Measurements from ENCODE around the gene L2HGDH. TPM values are rescaled to one million over a fixed set of nuclear protein-coding genes. Genes with fewer than 3 reads are reported as not detected.

The L2HGDH gene
- total RNA-seq, 1 donor from 2014 or later, result 5.2 TPM

- H3K4me2 ChIP-seq (ENCODE audit: low read length), result no peak overlapping the region
- H3K36me3 ChIP-seq (ENCODE audit: insufficient read depth, low read length), result no peaks in the 10 kb centered on the region
- Mint-ChIP-seq H3K36me3 (ENCODE audit: low read depth, unreplicated experiment) (no peaks in the 10 kb centered on the region), H3K4me1 (ENCODE audit: low read depth, unreplicated experiment) (no peaks in the 10 kb centered on the region), H3K9me3 (ENCODE audit: unreplicated experiment) (no peaks in the 10 kb centered on the region), H3K27me3 (ENCODE audit: low read depth, unreplicated experiment) (no peaks in the 10 kb centered on the region), H3K27ac (ENCODE audit: unreplicated experiment) (no peak overlapping the region), H3K4me3 (ENCODE audit: unreplicated experiment) (no peak overlapping the region)
- no peaks in the 10 kb centered on the region for H3K27me3 ChIP-seq (ENCODE audit: insufficient read depth, low read length)
- no peaks in the 10 kb centered on the region for H3K4me1 ChIP-seq (ENCODE audit: insufficient read depth, low read length)
- FAIRE-seq (no peak), DNase-seq (ENCODE audit: low read depth) (no peak)
- H3K27ac ChIP-seq (ENCODE audit: low read depth, low read length), result no peak overlapping the region
- H4K20me1 ChIP-seq (ENCODE audit: insufficient read depth, low read length), result no peaks in the 10 kb centered on the region
- H3K9ac ChIP-seq (ENCODE audit: low read length), result no peak overlapping the region
- TF ChIP-seq CTCF (IDR thresholded peaks at IDR 0.05; ENCODE audit: insufficient read depth, low read depth, low read length) (no peak), EZH2 (IDR thresholded peaks at IDR 0.05; ENCODE audit: insufficient read depth, low read length) (no peak)
- no peak overlapping the region for H3K4me3 ChIP-seq (ENCODE audit: insufficient read depth, low read depth, low read length)
- H2AFZ ChIP-seq (ENCODE audit: low read depth, low read length), result no peak overlapping the region
- no peaks in the 10 kb centered on the region for H3K9me3 ChIP-seq (ENCODE audit: insufficient read depth, low read depth, low read length)
- H3K79me2 ChIP-seq (ENCODE audit: insufficient read depth, low read length), result no peaks in the 10 kb centered on the region
These were observed 47.0 kb downstream of the L2HGDH start for GRCh38 chr14:50265029-50265428.

GRCh38 chr14:50263321-50263720 lies 48.7 kb downstream of the L2HGDH start:
- no peaks in the 10 kb centered on the region for H3K4me1 ChIP-seq (ENCODE audit: insufficient read depth, low read length)
- H3K9ac ChIP-seq (ENCODE audit: low read length), result no peak overlapping the region
- no peaks in the 10 kb centered on the region for H3K36me3 ChIP-seq (ENCODE audit: insufficient read depth, low read length)
- DNase-seq (ENCODE audit: low read depth) (no peak), FAIRE-seq (no peak)
- no peak overlapping the region for H2AFZ ChIP-seq (ENCODE audit: low read depth, low read length)
- H4K20me1 ChIP-seq (ENCODE audit: insufficient read depth, low read length), result no peaks in the 10 kb centered on the region
- H3K27ac ChIP-seq (ENCODE audit: low read depth, low read length), result no peak overlapping the region
- H3K4me2 ChIP-seq (ENCODE audit: low read length), result no peak overlapping the region
- Mint-ChIP-seq H3K4me1 (ENCODE audit: low read depth, unreplicated experiment) (no peaks in the 10 kb centered on the region), H3K27me3 (ENCODE audit: low read depth, unreplicated experiment) (no peaks in the 10 kb centered on the region), H3K36me3 (ENCODE audit: low read depth, unreplicated experiment) (no peaks in the 10 kb centered on the region), H3K27ac (ENCODE audit: unreplicated experiment) (no peak overlapping the region), H3K9me3 (ENCODE audit: unreplicated experiment) (no peaks in the 10 kb centered on the region), H3K4me3 (ENCODE audit: unreplicated experiment) (no peak overlapping the region)
- H3K4me3 ChIP-seq (ENCODE audit: insufficient read depth, low read depth, low read length), result no peak overlapping the region
- H3K27me3 ChIP-seq (ENCODE audit: insufficient read depth, low read length), result no peaks in the 10 kb centered on the region
- H3K79me2 ChIP-seq (ENCODE audit: insufficient read depth, low read length), result no peaks in the 10 kb centered on the region
- H3K9me3 ChIP-seq (ENCODE audit: insufficient read depth, low read depth, low read length), result no peaks in the 10 kb centered on the region
- TF ChIP-seq CTCF (IDR thresholded peaks at IDR 0.05; ENCODE audit: insufficient read depth, low read depth, low read length) (no peak), EZH2 (IDR thresholded peaks at IDR 0.05; ENCODE audit: insufficient read depth, low read length) (no peak)

GRCh38 chr14:50262865-50263264 lies 49.2 kb downstream of the L2HGDH start:
- H3K4me3 ChIP-seq (ENCODE audit: insufficient read depth, low read depth, low read length), result no peak overlapping the region
- no peaks in the 10 kb centered on the region for H4K20me1 ChIP-seq (ENCODE audit: insufficient read depth, low read length)
- TF ChIP-seq CTCF (IDR thresholded peaks at IDR 0.05; ENCODE audit: insufficient read depth, low read depth, low read length) (no peak), EZH2 (IDR thresholded peaks at IDR 0.05; ENCODE audit: insufficient read depth, low read length) (no peak)
- H3K27me3 ChIP-seq (ENCODE audit: insufficient read depth, low read length), result no peaks in the 10 kb centered on the region
- no peak overlapping the region for H3K27ac ChIP-seq (ENCODE audit: low read depth, low read length)
- no peak for FAIRE-seq
- DNase-seq (ENCODE audit: low read depth), result no peak
- H3K36me3 ChIP-seq (ENCODE audit: insufficient read depth, low read length), result no peaks in the 10 kb centered on the region
- no peak overlapping the region for H3K4me3 Mint-ChIP-seq (ENCODE audit: unreplicated experiment)
- H3K9me3 Mint-ChIP-seq (ENCODE audit: unreplicated experiment), result no peaks in the 10 kb centered on the region
- H3K79me2 ChIP-seq (ENCODE audit: insufficient read depth, low read length), result no peaks in the 10 kb centered on the region
- H3K36me3 Mint-ChIP-seq (ENCODE audit: low read depth, unreplicated experiment), result no peaks in the 10 kb centered on the region
- no peak overlapping the region for H3K4me2 ChIP-seq (ENCODE audit: low read length)
- H3K4me1 Mint-ChIP-seq (ENCODE audit: low read depth, unreplicated experiment), result no peaks in the 10 kb centered on the region
- no peaks in the 10 kb centered on the region for H3K9me3 ChIP-seq (ENCODE audit: insufficient read depth, low read depth, low read length)
- H3K27ac Mint-ChIP-seq (ENCODE audit: unreplicated experiment), result no peak overlapping the region
- no peaks in the 10 kb centered on the region for H3K27me3 Mint-ChIP-seq (ENCODE audit: low read depth, unreplicated experiment)
- no peaks in the 10 kb centered on the region for H3K4me1 ChIP-seq (ENCODE audit: insufficient read depth, low read length)
- H3K9ac ChIP-seq (ENCODE audit: low read length), result no peak overlapping the region
- H2AFZ ChIP-seq (ENCODE audit: low read depth, low read length), result no peak overlapping the region
